GM23338 (cell line): ENCODE results near the gene PLN. TPM values are rescaled to one million over a fixed set of nuclear protein-coding genes. Genes with fewer than 3 reads are reported as not detected.

ENCODE experiments used
- ATAC-seq: fragments of 200-7000 bp; cut with Tn5 transposase; 3 replicates; pipeline ENCODE4 v1.9.1; 2020
- DNase-seq: peaks from one replicate; pipeline ENCODE4 v3.0.0-alpha.2; 2015; ENCODE audit warnings: low spot score
- H2AFZ ChIP-seq: fragments of 200-600 bp; sonication (generic); 2 replicates; pipeline ENCODE4 v1.8.0; 2016; ENCODE audit warnings: antibody characterized with exemption, mild to moderate bottlenecking, moderate library complexity
- H3F3A ChIP-seq: fragments of 200-600 bp; sonication (generic); replicated peaks from 2 replicates; pipeline ENCODE4 v1.8.0; 2017; ENCODE audit warnings: antibody characterized with exemption, mixed run types, low read depth
- H3K27ac ChIP-seq: fragments of 200-600 bp; sonication (generic); 2 replicates; pipeline ENCODE4 v1.6.1; 2016; ENCODE audit warnings: low read depth
- H3K27me3 ChIP-seq: fragments of 200-600 bp; sonication (generic); 2 replicates; pipeline ENCODE4 v1.8.0; 2016; ENCODE audit warnings: mild to moderate bottlenecking, mixed run types, moderate library complexity; ENCODE audit not compliant: insufficient read depth
- H3K36me3 ChIP-seq: fragments of 200-600 bp; sonication (generic); 2 replicates; pipeline ENCODE4 v1.8.0; 2016; ENCODE audit warnings: mild to moderate bottlenecking; ENCODE audit not compliant: insufficient read depth
- H3K4me1 ChIP-seq: fragments of 200-600 bp; sonication (generic); 2 replicates; pipeline ENCODE4 v1.8.0; 2016; ENCODE audit warnings: mild to moderate bottlenecking, moderate library complexity; ENCODE audit not compliant: insufficient read depth
- H3K4me2 ChIP-seq: fragments of 200-600 bp; sonication (generic); 2 replicates; pipeline ENCODE4 v1.7.1; 2017; ENCODE audit warnings: mixed run types
- H3K4me3 ChIP-seq: fragments of 200-600 bp; sonication (generic); 2 replicates; pipeline ENCODE4 v1.6.1; 2016; ENCODE audit warnings: mixed run types
- H3K79me2 ChIP-seq: fragments of 200-600 bp; sonication (generic); replicated peaks from 2 replicates; pipeline ENCODE4 v1.8.0; 2017; ENCODE audit warnings: mild to moderate bottlenecking; ENCODE audit not compliant: insufficient read depth
- H3K9me2 ChIP-seq: fragments of 200-600 bp; sonication (generic); 2 replicates; pipeline ENCODE4 v1.8.0; 2017; ENCODE audit not compliant: insufficient read depth
- H4K20me1 ChIP-seq: fragments of 200-600 bp; sonication (generic); replicated peaks from 2 replicates; pipeline ENCODE4 v1.8.0; 2017; ENCODE audit warnings: mild to moderate bottlenecking; ENCODE audit not compliant: insufficient read depth
- H3K27ac Mint-ChIP-seq: 2 replicates; pipeline ENCODE4 v1.8.0; 2020; ENCODE audit warnings: inconsistent platforms, mild to moderate bottlenecking, moderate library complexity, mixed read lengths
- H3K27me3 Mint-ChIP-seq: 3 replicates; pipeline ENCODE4 v1.8.0; 2022; ENCODE audit warnings: low read depth, mild to moderate bottlenecking, moderate library complexity, mixed read lengths, inconsistent platforms; ENCODE audit not compliant: insufficient read depth, poor library complexity
- H3K36me3 Mint-ChIP-seq: 3 replicates; pipeline ENCODE4 v1.8.0; 2021; ENCODE audit warnings: low read depth, mild to moderate bottlenecking, inconsistent platforms, moderate library complexity, mixed read lengths
- H3K4me1 Mint-ChIP-seq: 3 replicates; pipeline ENCODE4 v1.8.0; 2020; ENCODE audit warnings: mild to moderate bottlenecking, inconsistent platforms, mixed read lengths
- H3K4me3 Mint-ChIP-seq: 3 replicates; pipeline ENCODE4 v1.8.0; 2021; ENCODE audit warnings: moderate library complexity, mild to moderate bottlenecking, inconsistent platforms, mixed read lengths
- H3K9me3 Mint-ChIP-seq: 3 replicates; pipeline ENCODE4 v1.8.0; 2020; ENCODE audit warnings: moderate library complexity, mild to moderate bottlenecking, inconsistent platforms, mixed read lengths
- CREB1 ChIP-seq: fragments of 250-450 bp; sonication (Bioruptor Pico); IDR thresholded peaks from 2 replicates; pipeline ENCODE4 v1.5.0; 2020; ENCODE audit warnings: low read depth, mild to moderate bottlenecking, moderate library complexity
- EZH2 ChIP-seq: fragments of 200-600 bp; sonication (generic); IDR thresholded peaks from one replicate; pipeline ENCODE4 v1.8.0; 2017; ENCODE audit warnings: antibody characterized with exemption, mild to moderate bottlenecking, low read depth; ENCODE audit not compliant: unreplicated experiment
- EZH2phosphoT487 ChIP-seq: fragments of 200-600 bp; sonication (generic); IDR thresholded peaks from one replicate; pipeline ENCODE4 v1.8.1; 2018; ENCODE audit warnings: antibody characterized with exemption; ENCODE audit not compliant: unreplicated experiment
- JUNB ChIP-seq: IDR thresholded peaks from one replicate; pipeline ENCODE4 v1.6.1; 2016; ENCODE audit warnings: antibody characterized with exemption; ENCODE audit not compliant: unreplicated experiment
- NANOG ChIP-seq: IDR thresholded peaks from 2 replicates; pipeline ENCODE4 v1.6.1; 2016; ENCODE audit warnings: antibody characterized with exemption, borderline replicate concordance
- POLR2AphosphoS5 ChIP-seq: IDR thresholded peaks from 2 replicates; pipeline ENCODE4 v1.6.1; 2016; ENCODE audit warnings: antibody characterized with exemption, low read depth
- STAT1 ChIP-seq: IDR thresholded peaks from one replicate; pipeline ENCODE4 v1.6.1; 2016; ENCODE audit warnings: antibody characterized with exemption; ENCODE audit not compliant: unreplicated experiment
- ZNF114 ChIP-seq: fragments of 250-450 bp; sonication (Bioruptor Pico); IDR thresholded peaks from 2 replicates; pipeline ENCODE4 v1.5.0; 2020; ENCODE audit warnings: mild to moderate bottlenecking, moderate library complexity
- ZNF331 ChIP-seq: fragments of 250-450 bp; sonication (Bioruptor Pico); IDR thresholded peaks from 2 replicates; pipeline ENCODE4 v1.5.0; 2020; ENCODE audit warnings: low read depth, mild to moderate bottlenecking, moderate library complexity
- polyA plus RNA-seq: library from polyadenylated mRNA; unstranded; fragments of >200 nt; fragmentation: Nextera tagmentation; extraction: Ambion mirVana; gene quantifications from 2 replicates; pipeline ENCODE4 v1.2.1, GENCODE V29; 2016
- total RNA-seq: library from RNA; depleted of rRNA; stranded (reverse); fragments of >200 nt; shearing (Covaris generic); gene quantifications from 2 replicates; pipeline ENCODE4 v1.2.3, GENCODE V29; 2014
- TF ChIP-seq, protein P1 (sequence below): IDR thresholded peaks from 2 replicates; pipeline ENCODE4 v1.6.1; 2016; ENCODE audit warnings: antibody characterized with exemption
- TF ChIP-seq, protein P2 (sequence below): fragments of 250-450 bp; sonication (Bioruptor Pico); IDR thresholded peaks from 2 replicates; pipeline ENCODE4 v1.5.0; 2020; ENCODE audit warnings: mild to moderate bottlenecking, moderate library complexity

PLN gene
- total and polyA plus RNA-seq, 2 experiments from 2014 or later: 0.10 TPM; not detected in 1

DNA sequence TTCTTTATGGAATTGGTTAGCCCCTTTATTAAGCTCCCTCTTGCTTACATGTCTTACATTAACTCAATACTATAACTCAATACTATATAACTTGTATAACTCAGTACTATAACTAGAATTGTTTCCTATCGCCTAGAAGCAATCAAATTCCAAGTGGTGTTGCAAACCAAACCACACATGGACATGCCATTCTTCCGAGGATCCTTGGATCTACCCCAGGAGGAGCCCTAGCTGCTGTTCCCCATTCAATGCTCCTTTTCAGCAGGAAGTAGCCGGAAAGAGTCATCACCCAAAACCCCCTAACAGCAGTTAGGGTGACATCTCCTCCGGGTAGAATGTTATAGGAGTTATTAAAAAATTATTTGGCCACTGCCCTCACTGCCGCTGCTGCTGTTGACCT is 40.5 kb downstream of the PLN start (continued):
- TF ChIP-seq, protein P1, sequence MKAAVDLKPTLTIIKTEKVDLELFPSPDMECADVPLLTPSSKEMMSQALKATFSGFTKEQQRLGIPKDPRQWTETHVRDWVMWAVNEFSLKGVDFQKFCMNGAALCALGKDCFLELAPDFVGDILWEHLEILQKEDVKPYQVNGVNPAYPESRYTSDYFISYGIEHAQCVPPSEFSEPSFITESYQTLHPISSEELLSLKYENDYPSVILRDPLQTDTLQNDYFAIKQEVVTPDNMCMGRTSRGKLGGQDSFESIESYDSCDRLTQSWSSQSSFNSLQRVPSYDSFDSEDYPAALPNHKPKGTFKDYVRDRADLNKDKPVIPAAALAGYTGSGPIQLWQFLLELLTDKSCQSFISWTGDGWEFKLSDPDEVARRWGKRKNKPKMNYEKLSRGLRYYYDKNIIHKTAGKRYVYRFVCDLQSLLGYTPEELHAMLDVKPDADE: no peak
- TF ChIP-seq STAT1 (no peak), ZNF331 (CRISPR knock-in tag) (no peak), POLR2AphosphoS5 (no peak), EZH2phosphoT487 (no peak)

DNA sequence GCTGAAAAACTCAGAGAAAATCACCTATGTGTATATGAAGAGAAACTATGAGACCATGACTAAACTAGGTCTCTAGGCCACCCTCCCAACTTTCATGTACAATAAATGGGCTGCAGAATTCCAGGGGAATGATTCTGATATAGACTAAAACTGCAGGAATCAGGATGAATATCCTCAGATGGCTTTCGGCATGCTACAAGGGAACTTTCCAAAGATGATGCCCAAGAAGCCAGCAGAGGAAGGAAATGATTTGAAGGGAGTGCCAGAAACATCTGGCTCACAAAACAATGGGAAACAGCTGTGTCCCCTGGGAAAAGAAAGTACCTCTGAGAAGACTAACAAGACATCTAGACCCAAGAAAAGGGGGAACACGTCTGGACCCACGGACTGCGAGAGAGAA is 41.1 kb downstream of the PLN start:
- Histone ChIP-seq H3K27me3 (no peaks in the 10 kb centered on the region), H3K4me2 (no peak overlapping the region), H3K36me3 (no peaks in the 10 kb centered on the region), H3F3A (no peaks in the 10 kb centered on the region), H3K27ac (no peak overlapping the region), H3K4me1 (peaks cover 18% of the 10 kb centered on the region), H3K9me2 (no peaks in the 10 kb centered on the region), H3K4me3 (no peak overlapping the region), H3K79me2 (no peaks in the 10 kb centered on the region), H2AFZ (no peak overlapping the region), H4K20me1 (no peaks in the 10 kb centered on the region)
- no peaks in the 10 kb centered on the region for H3K9me3 Mint-ChIP-seq
- DNase-seq (no peak), ATAC-seq (no peak)
- H3K27me3 Mint-ChIP-seq: peaks cover 7% of the 10 kb centered on the region
- H3K36me3 Mint-ChIP-seq: no peaks in the 10 kb centered on the region
- peaks cover 21% of the 10 kb centered on the region for H3K4me1 Mint-ChIP-seq
- H3K4me3 Mint-ChIP-seq: no peak overlapping the region
- TF ChIP-seq ZNF114 (CRISPR knock-in tag) (no peak), POLR2AphosphoS5 (no peak), JUNB (no peak), STAT1 (no peak), NANOG (no peak), CREB1 (CRISPR knock-in tag) (no peak), ZNF331 (CRISPR knock-in tag) (no peak), EZH2 (no peak)
- TF ChIP-seq, protein P2, sequence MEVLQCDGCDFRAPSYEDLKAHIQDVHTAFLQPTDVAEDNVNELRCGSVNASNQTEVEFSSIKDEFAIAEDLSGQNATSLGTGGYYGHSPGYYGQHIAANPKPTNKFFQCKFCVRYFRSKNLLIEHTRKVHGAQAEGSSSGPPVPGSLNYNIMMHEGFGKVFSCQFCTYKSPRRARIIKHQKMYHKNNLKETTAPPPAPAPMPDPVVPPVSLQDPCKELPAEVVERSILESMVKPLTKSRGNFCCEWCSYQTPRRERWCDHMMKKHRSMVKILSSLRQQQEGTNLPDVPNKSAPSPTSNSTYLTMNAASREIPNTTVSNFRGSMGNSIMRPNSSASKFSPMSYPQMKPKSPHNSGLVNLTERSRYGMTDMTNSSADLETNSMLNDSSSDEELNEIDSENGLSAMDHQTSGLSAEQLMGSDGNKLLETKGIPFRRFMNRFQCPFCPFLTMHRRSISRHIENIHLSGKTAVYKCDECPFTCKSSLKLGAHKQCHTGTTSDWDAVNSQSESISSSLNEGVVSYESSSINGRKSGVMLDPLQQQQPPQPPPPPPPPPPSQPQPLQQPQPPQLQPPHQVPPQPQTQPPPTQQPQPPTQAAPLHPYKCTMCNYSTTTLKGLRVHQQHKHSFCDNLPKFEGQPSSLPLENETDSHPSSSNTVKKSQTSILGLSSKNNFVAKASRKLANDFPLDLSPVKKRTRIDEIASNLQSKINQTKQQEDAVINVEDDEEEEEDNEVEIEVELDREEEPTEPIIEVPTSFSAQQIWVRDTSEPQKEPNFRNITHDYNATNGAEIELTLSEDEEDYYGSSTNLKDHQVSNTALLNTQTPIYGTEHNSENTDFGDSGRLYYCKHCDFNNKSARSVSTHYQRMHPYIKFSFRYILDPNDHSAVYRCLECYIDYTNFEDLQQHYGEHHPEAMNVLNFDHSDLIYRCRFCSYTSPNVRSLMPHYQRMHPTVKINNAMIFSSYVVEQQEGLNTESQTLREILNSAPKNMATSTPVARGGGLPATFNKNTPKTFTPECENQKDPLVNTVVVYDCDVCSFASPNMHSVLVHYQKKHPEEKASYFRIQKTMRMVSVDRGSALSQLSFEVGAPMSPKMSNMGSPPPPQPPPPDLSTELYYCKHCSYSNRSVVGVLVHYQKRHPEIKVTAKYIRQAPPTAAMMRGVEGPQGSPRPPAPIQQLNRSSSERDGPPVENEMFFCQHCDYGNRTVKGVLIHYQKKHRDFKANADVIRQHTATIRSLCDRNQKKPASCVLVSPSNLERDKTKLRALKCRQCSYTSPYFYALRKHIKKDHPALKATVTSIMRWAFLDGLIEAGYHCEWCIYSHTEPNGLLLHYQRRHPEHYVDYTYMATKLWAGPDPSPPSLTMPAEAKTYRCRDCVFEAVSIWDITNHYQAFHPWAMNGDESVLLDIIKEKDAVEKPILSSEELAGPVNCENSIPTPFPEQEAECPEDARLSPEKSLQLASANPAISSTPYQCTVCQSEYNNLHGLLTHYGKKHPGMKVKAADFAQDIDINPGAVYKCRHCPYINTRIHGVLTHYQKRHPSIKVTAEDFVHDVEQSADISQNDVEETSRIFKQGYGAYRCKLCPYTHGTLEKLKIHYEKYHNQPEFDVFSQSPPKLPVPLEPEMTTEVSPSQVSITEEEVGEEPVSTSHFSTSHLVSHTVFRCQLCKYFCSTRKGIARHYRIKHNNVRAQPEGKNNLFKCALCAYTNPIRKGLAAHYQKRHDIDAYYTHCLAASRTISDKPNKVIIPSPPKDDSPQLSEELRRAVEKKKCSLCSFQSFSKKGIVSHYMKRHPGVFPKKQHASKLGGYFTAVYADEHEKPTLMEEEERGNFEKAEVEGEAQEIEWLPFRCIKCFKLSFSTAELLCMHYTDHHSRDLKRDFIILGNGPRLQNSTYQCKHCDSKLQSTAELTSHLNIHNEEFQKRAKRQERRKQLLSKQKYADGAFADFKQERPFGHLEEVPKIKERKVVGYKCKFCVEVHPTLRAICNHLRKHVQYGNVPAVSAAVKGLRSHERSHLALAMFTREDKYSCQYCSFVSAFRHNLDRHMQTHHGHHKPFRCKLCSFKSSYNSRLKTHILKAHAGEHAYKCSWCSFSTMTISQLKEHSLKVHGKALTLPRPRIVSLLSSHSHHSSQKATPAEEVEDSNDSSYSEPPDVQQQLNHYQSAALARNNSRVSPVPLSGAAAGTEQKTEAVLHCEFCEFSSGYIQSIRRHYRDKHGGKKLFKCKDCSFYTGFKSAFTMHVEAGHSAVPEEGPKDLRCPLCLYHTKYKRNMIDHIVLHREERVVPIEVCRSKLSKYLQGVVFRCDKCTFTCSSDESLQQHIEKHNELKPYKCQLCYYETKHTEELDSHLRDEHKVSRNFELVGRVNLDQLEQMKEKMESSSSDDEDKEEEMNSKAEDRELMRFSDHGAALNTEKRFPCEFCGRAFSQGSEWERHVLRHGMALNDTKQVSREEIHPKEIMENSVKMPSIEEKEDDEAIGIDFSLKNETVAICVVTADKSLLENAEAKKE (CRISPR knock-in tag): no peak
- TF ChIP-seq, protein P1: no peak
- no peak overlapping the region for H3K27ac Mint-ChIP-seq
